ENCODE data around the gene EIF1.
"Not testable (repeated sequence)": the region's sequence is repeated elsewhere in the genome, so short reads cannot be mapped to it uniquely, and the experiment has no call there.

EIF1 gene

DNA sequence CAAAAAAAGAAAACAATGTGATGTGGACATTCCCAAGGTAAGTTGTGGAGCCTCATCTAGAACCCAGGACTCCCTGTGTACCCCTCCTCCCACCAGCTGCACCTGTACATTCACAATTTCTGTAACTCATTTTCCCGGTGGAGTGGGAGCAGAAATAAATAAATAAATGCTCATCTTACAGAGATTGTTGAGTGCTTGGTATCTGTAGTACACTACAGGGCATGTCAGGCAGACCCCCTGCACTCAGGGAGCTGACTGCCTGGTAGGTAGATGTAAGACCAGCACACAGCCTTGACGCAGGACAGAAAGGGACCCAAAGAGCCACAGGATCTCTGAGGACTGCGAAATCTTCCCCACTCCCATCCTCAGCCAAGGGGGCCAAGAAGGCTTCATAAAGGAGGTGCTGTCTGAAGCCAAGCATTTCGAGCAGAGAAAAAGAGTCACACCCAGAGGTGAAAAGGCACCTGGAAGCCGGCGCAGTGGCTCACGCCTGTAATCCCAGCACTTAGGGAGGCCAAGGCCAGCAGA is 6.5 kb downstream of the EIF1 start:
- H3K27ac Mint-ChIP-seq, result no peak overlapping the region
- ATAC-seq (replicated peaks), result no peak

DNA sequence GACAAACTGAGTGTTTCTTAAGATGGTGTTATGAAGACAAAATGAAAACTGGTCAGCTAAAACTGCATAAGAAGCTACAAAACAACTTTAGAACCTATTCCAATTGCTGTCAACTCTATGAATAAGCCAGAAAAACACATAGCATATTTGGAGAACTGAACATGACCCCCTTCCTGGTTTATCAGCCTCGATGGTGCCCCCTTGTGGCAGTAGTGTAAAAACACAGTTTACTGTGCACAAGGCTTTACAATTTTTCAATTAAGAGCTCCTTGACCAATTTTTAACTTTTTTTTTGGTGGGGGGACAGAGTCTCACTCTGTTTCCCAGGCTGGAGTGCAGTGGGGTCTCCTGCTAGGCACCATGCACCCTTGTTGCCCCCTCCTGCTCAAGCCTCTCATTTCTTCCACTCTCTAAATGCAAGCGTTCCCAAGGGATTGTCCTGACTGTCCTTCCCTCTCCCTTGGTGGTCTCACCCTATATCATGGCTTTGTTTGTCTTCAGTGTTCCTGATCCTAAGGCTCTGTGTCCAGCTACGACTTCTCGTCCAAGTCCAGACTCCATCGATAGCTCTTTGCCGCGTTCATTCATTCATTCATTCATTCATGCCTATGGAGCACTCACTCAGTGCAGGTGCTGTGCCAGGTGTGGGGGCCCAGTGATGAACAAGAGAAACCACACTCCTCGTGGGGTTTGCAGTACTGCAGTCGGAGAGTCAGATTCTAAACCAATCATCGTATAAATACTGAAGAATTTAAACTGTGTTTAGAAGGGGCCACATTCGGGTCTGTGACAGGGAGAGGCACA is 7.5 kb downstream of the EIF1 start:
- Mint-ChIP-seq H3K27ac (no peak overlapping the region), H3K9me3 (no peaks in the 10 kb centered on the region), H3K4me3 (no peak overlapping the region), H3K36me3 (peaks cover 24 to 37% of the 10 kb centered on the region in 2 donors), H3K4me1 (peaks cover 19 to 24% of the 10 kb centered on the region in 2 donors), H3K27me3 (no peaks in the 10 kb centered on the region)
- ATAC-seq (replicated peaks), result peak; percentile 51 to 75
- peak; percentile 40 for DNase-seq

More for the DNA sequence above, 6.5 kb downstream of the EIF1 start:
- DNase-seq, result no peak
- peak overlapping the region in 1 of 2 donors; percentile 14 for H3K4me3 Mint-ChIP-seq
- H3K27me3 Mint-ChIP-seq, result no peaks in the 10 kb centered on the region
- H3K4me1 Mint-ChIP-seq, result peaks cover 19 to 24% of the 10 kb centered on the region in 2 donors
- no peaks in the 10 kb centered on the region for H3K9me3 Mint-ChIP-seq
- H3K36me3 Mint-ChIP-seq, result peaks cover 28 to 47% of the 10 kb centered on the region in 2 donors

DNA sequence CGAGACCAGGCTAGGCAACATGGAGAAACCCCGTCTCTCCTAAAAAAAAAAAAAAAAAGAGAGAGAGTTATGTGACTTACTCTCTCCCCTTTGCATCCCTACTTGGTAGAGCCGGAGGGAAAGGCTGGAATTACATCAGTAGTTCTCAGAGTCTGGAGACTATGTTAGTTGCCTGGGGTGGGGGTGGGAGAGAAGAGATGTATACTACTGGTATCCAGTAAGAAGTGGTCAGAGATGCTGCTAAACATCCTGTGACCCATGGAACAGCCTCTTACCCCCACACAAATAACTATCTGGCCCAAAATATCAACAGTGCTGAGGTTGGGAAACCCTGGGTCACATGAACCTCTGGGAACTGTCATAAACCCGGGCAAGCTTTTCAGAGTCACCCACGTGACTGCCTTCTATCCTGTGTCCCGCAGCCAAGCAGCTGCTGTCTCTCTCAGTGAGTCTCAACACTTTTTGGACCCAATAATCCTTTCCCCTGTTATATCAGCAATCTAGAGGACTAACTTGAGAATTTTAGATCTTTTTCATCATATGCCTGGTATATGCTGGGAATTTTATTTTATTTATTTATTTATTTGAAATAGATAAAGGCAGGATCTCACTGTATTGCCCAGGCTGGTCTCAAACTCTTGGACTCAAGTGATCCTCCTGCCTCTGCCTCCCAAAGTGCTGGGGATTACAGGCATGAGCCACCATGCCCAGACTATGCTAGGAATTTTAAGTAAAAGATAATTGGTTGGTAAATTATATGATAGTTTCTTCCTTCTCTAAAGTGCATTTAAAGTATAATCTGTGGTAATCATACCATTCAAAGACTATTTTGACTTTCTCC is 8.7 kb downstream of the EIF1 start:
- H3K27ac Mint-ChIP-seq, result no peak overlapping the region
- no peaks in the 10 kb centered on the region for H3K9me3 Mint-ChIP-seq
- H3K4me1 Mint-ChIP-seq, result peaks cover 13 to 15% of the 10 kb centered on the region in 2 donors
- H3K36me3 Mint-ChIP-seq, result peaks cover 16 to 27% of the 10 kb centered on the region in 2 donors
- DNase-seq (no peak), ATAC-seq (replicated peaks) (no peak)
- no peak overlapping the region for H3K4me3 Mint-ChIP-seq
- no peaks in the 10 kb centered on the region for H3K27me3 Mint-ChIP-seq

DNA sequence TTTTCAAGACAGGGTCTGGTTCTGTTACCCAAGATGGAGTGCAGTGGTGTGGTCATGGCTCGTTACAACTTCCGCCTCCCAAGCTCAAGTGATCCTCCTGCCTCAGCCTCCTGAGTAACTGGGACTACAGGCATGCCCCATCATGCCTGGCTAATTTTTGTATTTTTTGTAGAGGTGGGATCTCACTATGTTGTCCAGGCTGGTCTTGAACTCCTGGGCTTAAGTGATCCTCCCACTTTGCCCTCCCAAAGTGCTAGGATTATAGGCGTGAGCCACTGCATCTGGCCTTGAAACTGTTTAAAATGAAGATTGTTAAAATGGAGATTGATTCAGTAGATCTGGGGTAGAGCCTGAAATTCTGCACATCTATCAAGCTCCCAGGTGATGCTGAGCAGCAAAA is 12.2 kb downstream of the EIF1 start:
- not testable (repeated sequence) for H3K9me3 Mint-ChIP-seq; H3K27me3 Mint-ChIP-seq; H3K4me3 Mint-ChIP-seq; H3K27ac Mint-ChIP-seq; DNase-seq; ATAC-seq (replicated peaks); H3K36me3 Mint-ChIP-seq; H3K4me1 Mint-ChIP-seq

DNA sequence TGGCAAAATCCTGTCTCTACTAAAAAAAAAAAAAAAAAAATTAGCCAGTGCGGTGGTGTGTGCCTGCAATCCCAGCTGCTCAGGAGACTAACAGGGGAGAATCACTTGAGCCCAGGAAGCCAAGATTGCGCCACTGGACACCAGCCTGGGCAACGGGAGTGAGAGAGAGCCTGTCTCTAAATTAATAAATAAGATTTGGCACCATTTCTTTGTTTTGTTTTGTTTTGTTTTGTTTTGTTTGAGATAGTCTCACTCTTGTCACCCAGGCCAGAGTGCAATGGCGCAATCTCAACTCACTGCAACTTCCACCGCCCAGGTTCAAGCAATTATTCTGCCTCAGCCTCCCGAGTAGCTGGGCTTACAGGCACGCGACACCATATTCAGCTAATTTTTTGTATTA is 14.0 kb downstream of the EIF1 start:
- H3K4me3 Mint-ChIP-seq, result no peak overlapping the region
- peaks cover 5 to 11% of the 10 kb centered on the region in 2 donors for H3K27me3 Mint-ChIP-seq
- H3K4me1 Mint-ChIP-seq, result peaks cover 0 to 1% of the 10 kb centered on the region in 2 donors
- ATAC-seq (replicated peaks), result no peak
- H3K9me3 Mint-ChIP-seq, result no peaks in the 10 kb centered on the region
- no peaks in the 10 kb centered on the region for H3K36me3 Mint-ChIP-seq
- no peak overlapping the region for H3K27ac Mint-ChIP-seq
- no peak for DNase-seq

DNA sequence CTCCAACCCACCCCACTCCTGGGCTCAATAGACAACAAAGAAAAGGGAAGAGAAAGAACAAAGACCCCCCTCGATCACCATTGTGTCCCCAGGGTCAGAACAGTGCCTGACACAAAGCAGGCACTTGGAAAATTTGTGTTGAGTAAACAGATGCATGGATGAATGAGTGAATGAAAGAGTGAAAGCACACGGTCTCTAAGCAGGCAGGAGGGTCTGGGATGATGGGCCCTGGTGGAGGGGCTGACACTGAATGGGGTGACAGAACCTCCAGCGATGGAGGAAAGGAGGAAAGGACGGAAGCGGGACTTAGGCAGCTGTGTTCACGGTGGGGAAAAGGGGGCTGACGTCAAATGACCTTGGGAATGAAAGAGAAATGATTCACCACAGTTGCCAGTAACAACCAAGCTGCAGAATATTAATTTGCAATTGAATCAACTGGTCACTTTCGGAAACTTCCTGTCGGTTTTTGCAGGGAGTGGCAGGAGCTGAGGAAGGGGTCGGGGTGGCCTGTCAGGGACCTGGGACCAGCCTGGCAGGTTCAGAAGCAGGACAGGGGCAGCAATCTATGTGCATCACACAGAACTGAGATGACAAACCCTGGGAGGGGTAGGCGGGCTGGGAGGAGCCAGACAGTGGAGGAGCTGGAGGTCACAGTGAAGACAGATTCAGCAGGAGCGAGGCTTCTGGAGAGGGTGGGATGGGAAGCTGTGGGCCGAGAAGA is 16.7 kb downstream of the EIF1 start:
- H3K4me1 Mint-ChIP-seq, result peaks cover 0 to 1% of the 10 kb centered on the region in 2 donors
- H3K4me3 Mint-ChIP-seq, result no peak overlapping the region
- ATAC-seq (replicated peaks), result no peak
- H3K27me3 Mint-ChIP-seq, result peaks cover 13 to 19% of the 10 kb centered on the region in 2 donors
- H3K36me3 Mint-ChIP-seq, result no peaks in the 10 kb centered on the region
- no peak overlapping the region for H3K27ac Mint-ChIP-seq
- peaks cover 0 to 4% of the 10 kb centered on the region in 2 donors for H3K9me3 Mint-ChIP-seq
- DNase-seq, result no peak

DNA sequence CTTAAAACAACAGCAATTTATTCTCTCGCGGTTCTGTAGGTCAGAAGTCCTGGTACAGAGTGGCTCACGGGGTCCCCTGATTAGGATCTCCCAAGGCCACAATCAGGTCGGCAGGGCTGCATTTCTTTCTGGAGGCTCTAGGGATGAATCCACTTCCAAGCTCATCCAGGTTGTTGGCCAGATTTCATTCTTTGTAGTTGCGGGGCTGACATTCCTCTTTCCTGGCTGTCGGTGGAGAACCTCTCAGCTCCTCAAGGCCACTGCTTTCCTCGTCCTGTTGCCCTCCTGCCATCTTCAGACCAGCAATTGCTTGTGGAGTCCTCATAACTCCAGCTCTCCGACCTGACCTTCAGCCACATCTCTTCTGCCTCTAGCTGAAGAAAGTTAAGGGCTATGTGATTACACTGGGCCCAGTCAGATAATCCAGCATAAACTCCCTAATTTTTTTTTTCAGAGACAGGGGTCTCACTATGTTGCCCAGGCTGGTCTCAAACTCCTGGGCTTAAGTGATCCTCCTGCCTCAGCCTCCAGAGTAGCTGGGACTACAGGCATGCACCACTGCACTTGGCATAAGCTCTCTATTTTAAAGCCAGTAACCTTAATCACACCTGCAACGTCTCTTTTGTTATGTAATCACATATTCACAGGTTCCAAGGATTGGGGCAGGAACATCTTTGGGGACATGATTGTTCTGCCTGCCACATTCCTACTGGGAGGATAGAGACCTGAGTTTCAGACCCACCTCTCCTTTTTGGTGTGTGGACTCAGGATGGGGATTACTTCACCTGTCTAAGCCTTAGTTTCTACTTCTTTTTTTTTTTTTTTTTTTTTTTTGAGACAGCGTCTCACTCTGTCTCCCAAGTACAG is 19.4 kb downstream of the EIF1 start:
- Mint-ChIP-seq H3K9me3 (peaks cover 0 to 4% of the 10 kb centered on the region in 2 donors), H3K27me3 (peaks cover 27 to 36% of the 10 kb centered on the region in 2 donors), H3K4me3 (no peak overlapping the region), H3K4me1 (peaks cover 0 to 5% of the 10 kb centered on the region in 2 donors), H3K27ac (no peak overlapping the region), H3K36me3 (no peaks in the 10 kb centered on the region)
- ATAC-seq (replicated peaks), result no peak
- DNase-seq, result no peak

DNA sequence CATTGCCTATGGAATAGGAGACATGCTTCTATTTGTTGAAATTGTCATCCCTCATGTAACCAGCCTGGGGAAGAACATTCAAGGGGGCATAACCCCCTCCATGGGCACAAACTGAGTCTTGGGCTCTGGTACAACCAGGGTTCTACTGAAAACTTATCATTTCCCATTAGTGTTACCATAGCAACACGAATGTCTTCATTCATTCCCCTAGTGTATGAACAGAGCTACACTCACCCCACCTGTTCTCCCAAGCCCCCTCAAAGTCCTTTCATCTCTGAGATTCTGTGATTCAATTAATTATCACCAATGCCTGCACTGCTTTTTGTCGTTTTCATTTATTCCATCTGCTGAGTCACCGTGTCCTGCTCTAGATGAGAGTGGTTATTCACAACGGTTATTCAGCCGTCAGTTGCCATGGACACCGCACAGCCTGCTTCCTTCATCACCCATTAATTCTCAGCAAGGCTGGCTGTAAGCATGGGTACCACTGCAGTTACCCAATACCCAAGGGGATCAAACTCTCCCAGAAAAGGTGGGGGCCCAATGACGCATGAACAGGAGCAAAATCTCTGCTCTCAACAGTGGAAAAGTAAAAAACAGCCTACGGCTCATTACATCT is 21.9 kb downstream of the EIF1 start:
- H3K4me1 Mint-ChIP-seq, result peaks cover 0 to 4% of the 10 kb centered on the region in 2 donors
- peaks cover 0 to 4% of the 10 kb centered on the region in 2 donors for H3K9me3 Mint-ChIP-seq
- no peak for DNase-seq
- ATAC-seq (replicated peaks), result peak; percentile 48 to 68
- H3K27ac Mint-ChIP-seq, result no peak overlapping the region
- peaks cover 23 to 30% of the 10 kb centered on the region in 2 donors for H3K27me3 Mint-ChIP-seq
- no peak overlapping the region for H3K4me3 Mint-ChIP-seq
- no peaks in the 10 kb centered on the region for H3K36me3 Mint-ChIP-seq

DNA sequence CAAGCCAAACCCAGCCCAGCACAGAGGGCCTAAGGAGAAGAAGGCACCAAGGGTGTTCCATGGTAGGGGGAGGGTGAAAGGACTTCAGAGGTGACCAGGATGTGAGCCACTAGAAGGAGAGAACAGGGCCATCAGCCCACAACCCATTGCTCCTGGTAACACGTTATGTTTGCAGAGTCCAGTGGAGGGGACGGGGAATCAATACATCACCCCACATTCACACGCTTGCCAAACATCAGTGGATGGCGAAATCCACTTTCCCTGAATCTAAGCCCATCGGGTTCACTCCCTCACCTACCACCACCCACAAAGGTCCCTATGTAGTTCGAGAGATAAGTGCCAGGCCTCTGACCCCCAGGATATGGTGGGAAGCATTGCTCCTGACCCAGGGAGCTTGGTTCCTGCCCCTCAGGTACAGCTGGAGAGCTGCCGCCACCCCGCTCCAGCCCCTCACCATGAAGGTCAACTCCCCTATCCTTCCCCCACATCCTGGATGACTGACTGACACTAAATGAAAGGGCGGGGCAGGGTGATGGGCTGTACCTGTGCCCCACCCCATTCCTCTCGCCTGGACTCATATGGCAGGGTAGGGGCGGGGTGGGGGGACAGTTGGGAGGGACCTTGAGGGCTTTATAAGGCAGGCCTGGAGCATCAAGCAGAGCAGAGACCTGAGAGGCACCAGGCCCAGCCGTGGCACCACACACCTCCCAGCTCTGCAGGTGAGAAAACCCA is 23.1 kb downstream of the EIF1 start, which contains the start of gene GAST:
TSS of gene GAST (plus strand) at position 663 of the 732 bp plus-strand sequence. CDS start 3,106 bp downstream, outside the sequence.
- peaks cover 0 to 4% of the 10 kb centered on the region in 2 donors for H3K4me1 Mint-ChIP-seq
- DNase-seq (no peak), ATAC-seq (replicated peaks) (no peak)
- no peak within 1 kb of the TSS for H3K4me3 Mint-ChIP-seq
- H3K36me3 Mint-ChIP-seq, result no peaks in the 10 kb centered on the region
- peaks cover 26 to 30% of the 10 kb centered on the region in 2 donors for H3K27me3 Mint-ChIP-seq
- peaks cover 0 to 4% of the 10 kb centered on the region in 2 donors for H3K9me3 Mint-ChIP-seq
- H3K27ac Mint-ChIP-seq, result no peak within 1 kb of the TSS

DNA sequence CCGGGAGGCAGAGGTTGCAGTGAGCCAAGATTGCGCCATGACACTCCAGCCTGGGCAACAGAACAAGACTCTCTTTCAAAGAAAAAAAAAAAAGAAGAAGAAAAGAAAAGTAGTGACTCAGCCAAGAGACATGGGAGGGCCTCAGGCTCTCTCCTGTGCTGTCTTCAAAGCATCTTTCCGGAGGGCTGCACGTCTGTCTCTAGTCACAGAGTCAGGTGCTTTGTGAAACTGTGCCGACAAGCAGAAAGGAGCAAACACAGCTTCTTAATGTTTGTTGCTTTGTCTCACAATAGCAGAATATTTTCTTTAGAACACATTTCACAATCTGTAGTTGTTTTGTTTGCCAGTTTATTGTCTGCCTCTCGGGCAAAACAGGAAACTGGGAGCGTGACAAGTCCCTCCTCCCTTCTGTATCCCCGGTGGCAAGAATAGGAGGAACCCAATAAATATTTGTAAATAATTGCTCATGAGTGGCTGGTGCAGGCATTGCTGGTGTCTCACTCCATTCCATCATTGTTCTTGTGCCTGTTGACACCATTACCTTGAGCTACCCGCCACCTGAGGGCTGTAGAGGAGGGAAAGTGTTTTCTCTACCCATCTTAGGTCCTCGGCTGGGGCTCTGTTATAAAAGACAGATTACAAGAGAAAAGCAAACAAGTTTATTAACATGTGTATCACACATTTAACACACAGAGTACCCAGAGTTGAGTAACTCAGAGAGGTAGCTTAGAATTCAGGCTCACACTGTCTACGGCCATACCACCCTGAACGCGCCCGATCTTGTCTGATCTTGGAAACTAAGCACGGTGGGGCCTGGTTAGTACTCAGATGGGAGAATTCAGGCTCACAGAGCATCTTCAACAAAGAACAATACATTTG is 29.0 kb downstream of the EIF1 start:
- DNase-seq, result no peak
- Mint-ChIP-seq H3K27ac (no peak overlapping the region), H3K4me3 (no peak overlapping the region), H3K36me3 (no peaks in the 10 kb centered on the region), H3K27me3 (peaks cover 6 to 11% of the 10 kb centered on the region in 2 donors), H3K9me3 (no peaks in the 10 kb centered on the region), H3K4me1 (peaks cover 0 to 3% of the 10 kb centered on the region in 2 donors)
- no peak for ATAC-seq (replicated peaks)

DNA sequence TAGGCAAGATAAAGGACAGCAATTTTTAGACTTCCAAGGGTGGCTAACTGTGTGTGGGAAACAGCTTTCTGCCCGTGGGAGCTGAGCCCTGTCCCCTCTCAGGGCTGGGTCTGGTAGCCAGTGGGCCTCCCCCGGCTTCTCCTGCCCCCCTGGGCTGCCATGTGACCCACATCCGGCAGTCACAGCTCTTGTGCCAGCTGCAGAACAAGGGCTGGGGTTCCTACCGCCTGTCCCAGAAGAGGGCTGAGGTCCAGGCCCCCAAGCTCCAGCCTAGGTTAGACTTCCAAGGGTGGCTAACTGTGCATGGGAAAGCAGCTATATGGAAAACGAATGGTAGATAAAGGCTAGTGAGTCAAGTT is 29.6 kb downstream of the EIF1 start:
- Mint-ChIP-seq H3K27ac (no peak overlapping the region), H3K27me3 (peaks cover 9 to 13% of the 10 kb centered on the region in 2 donors), H3K9me3 (no peaks in the 10 kb centered on the region), H3K4me1 (peaks cover 0 to 3% of the 10 kb centered on the region in 2 donors), H3K36me3 (no peaks in the 10 kb centered on the region), H3K4me3 (no peak overlapping the region)
- no peak for DNase-seq
- ATAC-seq (replicated peaks), result no peak

DNA sequence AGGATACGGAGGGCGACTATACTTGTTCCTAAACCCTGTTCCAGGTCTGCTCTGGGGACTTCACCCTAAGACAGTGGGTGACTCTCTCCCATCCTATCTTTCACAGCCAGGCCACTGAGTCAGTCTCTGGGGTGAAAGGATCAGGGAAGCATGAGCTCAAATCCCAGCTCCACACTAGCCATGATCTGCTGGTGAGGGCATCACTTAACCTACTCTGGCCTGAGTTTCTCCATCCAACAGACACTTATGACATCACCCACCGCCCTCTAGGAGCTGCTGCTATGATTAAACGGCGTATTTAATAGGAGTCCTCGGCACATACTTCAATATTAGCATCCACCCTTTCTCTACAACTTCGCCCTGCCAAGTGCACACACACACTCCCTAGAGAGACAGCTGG is 33.5 kb downstream of the EIF1 start:
- Mint-ChIP-seq H3K27ac (no peak overlapping the region), H3K4me3 (no peak overlapping the region), H3K36me3 (no peaks in the 10 kb centered on the region), H3K9me3 (no peaks in the 10 kb centered on the region), H3K4me1 (peaks cover 0 to 3% of the 10 kb centered on the region in 2 donors), H3K27me3 (peaks cover 13 to 17% of the 10 kb centered on the region in 2 donors)
- ATAC-seq (replicated peaks), result no peak
- no peak for DNase-seq

Data from stimulated activated naive B cell treated with anti-CD40 and anti-IgM and Interleukin-4, amounts not matched to agents 10 μg/mL and 1 μg/mL and 100 μg/mL, for 72 hours (primary cell).